Measurements from ENCODE around the gene NKG7.
"Not testable (repeated sequence)": the region's sequence is repeated elsewhere in the genome, so short reads cannot be mapped to it uniquely, and the experiment has no call there.

Gene NKG7

GRCh38 chr19:51417107-51417809 is 44.8 kb upstream of the NKG7 start, which contains the start of gene SIGLEC10:
Gene SIGLEC10, minus strand, starts transcription at chr19:51417642. Its CDS starts 61 bp downstream, at chr19:51417581.
- Histone ChIP-seq H3K9me3 (no peaks in the 10 kb centered on the region), H3K4me1 (no peaks in the 10 kb centered on the region), H3K4me3 (ENCODE audit: low read depth, low read length) (no peak within 1 kb of the TSS), H3K36me3 (no peaks in the 10 kb centered on the region), H3K27me3 (0 out of 2 replicates have a peak, but pooled peaks cover 2% of the 10 kb centered on the region)
- no peak for DNase-seq
- TF ChIP-seq CTCF (IDR thresholded peaks at IDR 0.05; ENCODE audit: low read depth, low read length): no peak

GRCh38 chr19:51416422-51416821 is 44.0 kb upstream of the NKG7 start:
- not testable (repeated sequence) for H3K9me3 ChIP-seq; H3K36me3 ChIP-seq; H3K27me3 ChIP-seq; H3K4me3 ChIP-seq (ENCODE audit: low read depth, low read length); H3K4me1 ChIP-seq; DNase-seq

GRCh38 chr19:51415187-51415586 is 42.7 kb upstream of the NKG7 start:
- no peak for TF ChIP-seq CTCF (IDR thresholded peaks at IDR 0.05; ENCODE audit: low read depth, low read length)
- no peaks in the 10 kb centered on the region for H3K36me3 ChIP-seq
- H3K9me3 ChIP-seq: no peaks in the 10 kb centered on the region
- DNase-seq: no peak
- H3K4me3 ChIP-seq (ENCODE audit: low read depth, low read length): no peak overlapping the region
- H3K27me3 ChIP-seq: 0 out of 2 replicates have a peak, but pooled peaks cover 2% of the 10 kb centered on the region
- no peaks in the 10 kb centered on the region for H3K4me1 ChIP-seq

GRCh38 chr19:51410950-51411748 is 38.7 kb upstream of the NKG7 start:
- H3K36me3 ChIP-seq: no peaks in the 10 kb centered on the region
- no peaks in the 10 kb centered on the region for H3K4me1 ChIP-seq
- DNase-seq: no peak
- peaks cover 2% of the 10 kb centered on the region; the same call in 1 of the 2 replicates for H3K27me3 ChIP-seq
- no peak for TF ChIP-seq CTCF (IDR thresholded peaks at IDR 0.05; ENCODE audit: low read depth, low read length)
- no peak overlapping the region for H3K4me3 ChIP-seq (ENCODE audit: low read depth, low read length)
- no peaks in the 10 kb centered on the region for H3K9me3 ChIP-seq

GRCh38 chr19:51407511-51408131 is 35.2 kb upstream of the NKG7 start:
- Histone ChIP-seq H3K4me1 (no peaks in the 10 kb centered on the region), H3K4me3 (ENCODE audit: low read depth, low read length) (no peak overlapping the region), H3K36me3 (no peaks in the 10 kb centered on the region), H3K27me3 (no peaks in the 10 kb centered on the region; the same call in 1 of the 2 replicates), H3K9me3 (no peaks in the 10 kb centered on the region)
- DNase-seq: no peak
- TF ChIP-seq CTCF (IDR thresholded peaks at IDR 0.05; ENCODE audit: low read depth, low read length): peak; percentile 63

- Histone ChIP-seq H3K27me3 (no peaks in the 10 kb centered on the region), H3K36me3 (no peaks in the 10 kb centered on the region), H3K9me3 (no peaks in the 10 kb centered on the region), H3K4me1 (no peaks in the 10 kb centered on the region), H3K4me3 (ENCODE audit: low read depth, low read length) (no peak overlapping the region)
- no peak for DNase-seq
- TF ChIP-seq CTCF (IDR thresholded peaks at IDR 0.05; ENCODE audit: low read depth, low read length): no peak
Measured at GRCh38 chr19:51402117-51402516, 29.7 kb upstream of the NKG7 start.

GRCh38 chr19:51399936-51400335 is 27.5 kb upstream of the NKG7 start:
- not testable (repeated sequence) for H3K4me3 ChIP-seq (ENCODE audit: low read depth, low read length); H3K27me3 ChIP-seq; H3K9me3 ChIP-seq; DNase-seq; H3K4me1 ChIP-seq; H3K36me3 ChIP-seq

Measured in BE2C (cell line).